IMR-90 (cell line): ENCODE measurements around the gene SLC2A6.

Source experiments
- CEBPB ChIP-seq: IDR thresholded peaks from 2 replicates; pipeline ENCODE4 v1.6.1; 2012; ENCODE audit warnings: low read depth, low read length, improper control_type of control experiment
- CHD1 ChIP-seq: IDR thresholded peaks from 2 replicates; pipeline ENCODE4 v1.6.1; 2012; ENCODE audit warnings: low read depth, low read length, improper control_type of control experiment
- CTCF ChIP-seq: conservative IDR thresholded peaks from 2 replicates; pipeline ENCODE4 v1.5.1; 2012; ENCODE audit warnings: mild to moderate bottlenecking, low read depth, low read length, improper control_type of control experiment
- MAFK ChIP-seq: IDR thresholded peaks from 2 replicates; pipeline ENCODE4 v1.6.1; 2012; ENCODE audit warnings: low read depth, low read length, improper control_type of control experiment
- MXI1 ChIP-seq: IDR thresholded peaks from 2 replicates; pipeline ENCODE4 v1.6.1; 2012; ENCODE audit warnings: low read depth, mild to moderate bottlenecking, low read length, moderate library complexity, borderline replicate concordance
- NFE2L2 ChIP-seq: fragments of 150-350 bp; IDR thresholded peaks from 2 replicates; pipeline ENCODE4 v1.6.1; 2016; ENCODE audit warnings: low read depth, mild to moderate bottlenecking, low read length
- POLR2A ChIP-seq: IDR thresholded peaks from 2 replicates; pipeline ENCODE4 v1.6.1; 2012; ENCODE audit warnings: mild to moderate bottlenecking, low read depth, low read length
- RAD21 ChIP-seq: IDR thresholded peaks from 2 replicates; pipeline ENCODE4 v1.6.1; 2012; ENCODE audit warnings: low read length, improper control_type of control experiment
- RCOR1 ChIP-seq: IDR thresholded peaks from 2 replicates; pipeline ENCODE4 v1.6.1; 2012; ENCODE audit warnings: mild to moderate bottlenecking, low read length, improper control_type of control experiment; ENCODE audit not compliant: insufficient replicate concordance
- RFX5 ChIP-seq: IDR thresholded peaks from 2 replicates; pipeline ENCODE4 v1.8.0; 2012; ENCODE audit warnings: low read depth, mild to moderate bottlenecking, low read length, moderate library complexity
- SMC3 ChIP-seq: fragments of 150-350 bp; IDR thresholded peaks from 2 replicates; pipeline ENCODE4 v1.6.1; 2016; ENCODE audit warnings: low read depth, mild to moderate bottlenecking, antibody characterized with exemption, low read length, moderate library complexity
- USF2 ChIP-seq: fragments of 150-350 bp; IDR thresholded peaks from 2 replicates; pipeline ENCODE4 v1.6.1; 2017; ENCODE audit warnings: mild to moderate bottlenecking, antibody characterized with exemption, low read length, low read depth

DNA sequence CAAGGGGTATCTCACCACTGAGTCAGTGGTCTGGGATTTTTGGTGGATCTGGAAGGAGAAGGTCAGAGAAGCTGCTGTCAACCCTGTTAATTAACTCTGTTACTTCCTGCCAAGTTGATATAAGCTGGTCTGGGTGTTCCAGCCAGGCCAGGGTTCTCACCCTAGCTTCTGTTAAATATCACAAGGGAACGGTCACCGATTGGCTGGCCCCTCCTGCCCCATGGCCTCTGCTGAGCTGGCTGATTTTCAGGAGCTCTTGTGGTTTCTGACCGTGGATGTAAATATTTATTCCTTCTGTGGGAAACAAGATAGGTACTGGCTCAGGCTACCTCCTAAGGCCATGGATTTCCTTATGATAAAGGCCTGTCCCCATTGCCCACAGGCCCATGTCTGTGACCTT is 55.7 kb downstream of the SLC2A6 start:
- no peak for TF ChIP-seq POLR2A
- no peak for TF ChIP-seq USF2
- no peak for TF ChIP-seq CTCF
- TF ChIP-seq RFX5 = no peak
- no peak for TF ChIP-seq MXI1
- no peak for TF ChIP-seq RAD21
- TF ChIP-seq NFE2L2 = no peak
- no peak for TF ChIP-seq SMC3
- TF ChIP-seq CHD1 = no peak
- no peak for TF ChIP-seq RCOR1
- peak; percentile 24; the same call in 1 of the 2 replicates for TF ChIP-seq MAFK
- no peak for TF ChIP-seq CEBPB
